Vagina (tissue), 2 donors: Measurements from ENCODE around the gene SH2D3C.
"Not testable (repeated sequence)": the region's sequence is repeated elsewhere in the genome, so short reads cannot be mapped to it uniquely, and the experiment has no call there.

Source experiments
- POLR2A ChIP-seq, 2 donors: fragments of 450-650 bp; IDR thresholded peaks; one replicate each; pipeline ENCODE4 v1.6.1; 2017; ENCODE audit warnings: antibody characterized with exemption in 2 of 2, mild to moderate bottlenecking in 2 of 2, moderate library complexity in 2 of 2
- TF ChIP-seq, protein P1 (sequence below), 3 experiments: fragments of 450-650 bp in 2 of 3; fragments of 200-600 bp in 1 of 3; sonication (generic) in 1 of 3; IDR thresholded peaks; one replicate each; pipeline ENCODE4 v1.5.1; 2017 to 2019; ENCODE audit warnings: antibody characterized with exemption in 3 of 3, mild to moderate bottlenecking in 2 of 3, moderate library complexity in 2 of 3

GRCh38 chr9:127780909-127781308 lies 2.4 kb upstream of the SH2D3C start:
- TF ChIP-seq, protein P1, sequence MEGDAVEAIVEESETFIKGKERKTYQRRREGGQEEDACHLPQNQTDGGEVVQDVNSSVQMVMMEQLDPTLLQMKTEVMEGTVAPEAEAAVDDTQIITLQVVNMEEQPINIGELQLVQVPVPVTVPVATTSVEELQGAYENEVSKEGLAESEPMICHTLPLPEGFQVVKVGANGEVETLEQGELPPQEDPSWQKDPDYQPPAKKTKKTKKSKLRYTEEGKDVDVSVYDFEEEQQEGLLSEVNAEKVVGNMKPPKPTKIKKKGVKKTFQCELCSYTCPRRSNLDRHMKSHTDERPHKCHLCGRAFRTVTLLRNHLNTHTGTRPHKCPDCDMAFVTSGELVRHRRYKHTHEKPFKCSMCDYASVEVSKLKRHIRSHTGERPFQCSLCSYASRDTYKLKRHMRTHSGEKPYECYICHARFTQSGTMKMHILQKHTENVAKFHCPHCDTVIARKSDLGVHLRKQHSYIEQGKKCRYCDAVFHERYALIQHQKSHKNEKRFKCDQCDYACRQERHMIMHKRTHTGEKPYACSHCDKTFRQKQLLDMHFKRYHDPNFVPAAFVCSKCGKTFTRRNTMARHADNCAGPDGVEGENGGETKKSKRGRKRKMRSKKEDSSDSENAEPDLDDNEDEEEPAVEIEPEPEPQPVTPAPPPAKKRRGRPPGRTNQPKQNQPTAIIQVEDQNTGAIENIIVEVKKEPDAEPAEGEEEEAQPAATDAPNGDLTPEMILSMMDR (IDR thresholded peaks at IDR 0.05), result not testable (repeated sequence)
- TF ChIP-seq POLR2A (IDR thresholded peaks at IDR 0.05), result not testable (repeated sequence)
